Central memory CD8-positive, alpha-beta T cell (primary cell): ENCODE measurements around the gene TRIM33.
A peak's percentile ranks its signal among the peaks of the same experiment; 100 is the strongest.

Source experiments
- ATAC-seq: fragments of 150-1000 bp; cut with Tn5 transposase; replicated peaks from 2 replicates; pipeline ENCODE4 v1.10.0; 2022; ENCODE audit warnings: mild to moderate bottlenecking, moderate FRiP score, moderate number of reproducible peaks; ENCODE audit not compliant: poor library complexity, severe bottlenecking; ENCODE audit errors: extremely low read depth
- DNase-seq, 2 donors: peaks; one replicate each; pipeline ENCODE4 v3.0.0; 2021; ENCODE audit warnings: low spot score in 2 of 2
- H3K27ac Mint-ChIP-seq: one replicate; pipeline ENCODE4 v1.8.0; 2022; ENCODE audit warnings: low read depth, mild to moderate bottlenecking, moderate library complexity, mixed read lengths
- H3K27me3 Mint-ChIP-seq: one replicate; pipeline ENCODE4 v1.8.0; 2022; ENCODE audit warnings: mixed read lengths
- H3K36me3 Mint-ChIP-seq: one replicate; pipeline ENCODE4 v1.8.0; 2022; ENCODE audit warnings: mild to moderate bottlenecking, moderate library complexity, mixed read lengths; ENCODE audit not compliant: insufficient read depth
- H3K4me1 Mint-ChIP-seq: one replicate; pipeline ENCODE4 v1.8.0; 2022; ENCODE audit warnings: mixed read lengths
- H3K4me3 Mint-ChIP-seq: one replicate; pipeline ENCODE4 v1.8.0; 2022; ENCODE audit warnings: mild to moderate bottlenecking, moderate library complexity, mixed read lengths
- H3K9me3 Mint-ChIP-seq: one replicate; pipeline ENCODE4 v1.8.0; 2022; ENCODE audit warnings: mixed read lengths

TRIM33 gene

GRCh38 chr1:114536043-114536442 is 25.0 kb upstream of the TRIM33 start:
- Mint-ChIP-seq H3K4me3 (no peak overlapping the region), H3K27ac (no peak overlapping the region), H3K4me1 (no peaks in the 10 kb centered on the region), H3K36me3 (peaks cover 2% of the 10 kb centered on the region), H3K9me3 (no peaks in the 10 kb centered on the region), H3K27me3 (no peaks in the 10 kb centered on the region)
- no peak for ATAC-seq
- DNase-seq: no peak

- Mint-ChIP-seq H3K27me3 (no peaks in the 10 kb centered on the region), H3K36me3 (peaks cover 2% of the 10 kb centered on the region), H3K9me3 (no peaks in the 10 kb centered on the region), H3K4me1 (no peaks in the 10 kb centered on the region), H3K4me3 (no peak overlapping the region), H3K27ac (no peak overlapping the region)
- ATAC-seq (no peak), DNase-seq (no peak)
Observed at GRCh38 chr1:114535401-114535800, 24.4 kb upstream of the TRIM33 start.

- Mint-ChIP-seq H3K27me3 (no peaks in the 10 kb centered on the region), H3K4me3 (no peak overlapping the region), H3K9me3 (no peaks in the 10 kb centered on the region), H3K36me3 (peaks cover 2% of the 10 kb centered on the region), H3K4me1 (no peaks in the 10 kb centered on the region), H3K27ac (no peak overlapping the region)
- DNase-seq: no peak
- no peak for ATAC-seq
Observed at GRCh38 chr1:114531094-114531493, 20.1 kb upstream of the TRIM33 start.

GRCh38 chr1:114530224-114530623 is 19.2 kb upstream of the TRIM33 start:
- H3K36me3 Mint-ChIP-seq: peaks cover 2% of the 10 kb centered on the region
- H3K9me3 Mint-ChIP-seq: no peaks in the 10 kb centered on the region
- H3K4me3 Mint-ChIP-seq: no peak overlapping the region
- no peaks in the 10 kb centered on the region for H3K27me3 Mint-ChIP-seq
- H3K27ac Mint-ChIP-seq: no peak overlapping the region
- no peak for ATAC-seq
- no peak for DNase-seq
- H3K4me1 Mint-ChIP-seq: no peaks in the 10 kb centered on the region

GRCh38 chr1:114524944-114525343 is 13.9 kb upstream of the TRIM33 start:
- Mint-ChIP-seq H3K4me1 (no peaks in the 10 kb centered on the region), H3K27me3 (peaks cover 4% of the 10 kb centered on the region), H3K27ac (no peak overlapping the region), H3K36me3 (no peaks in the 10 kb centered on the region), H3K9me3 (no peaks in the 10 kb centered on the region), H3K4me3 (no peak overlapping the region)
- DNase-seq (no peak), ATAC-seq (no peak)

GRCh38 chr1:114522264-114522575 is 11.2 kb upstream of the TRIM33 start:
- Mint-ChIP-seq H3K4me1 (no peaks in the 10 kb centered on the region), H3K4me3 (no peak overlapping the region), H3K27me3 (peaks cover 10% of the 10 kb centered on the region), H3K36me3 (no peaks in the 10 kb centered on the region), H3K9me3 (no peaks in the 10 kb centered on the region), H3K27ac (no peak overlapping the region)
- no peak for DNase-seq
- ATAC-seq: no peak

GRCh38 chr1:114521396-114522263 is 10.6 kb upstream of the TRIM33 start:
- Mint-ChIP-seq H3K36me3 (no peaks in the 10 kb centered on the region), H3K9me3 (no peaks in the 10 kb centered on the region), H3K27me3 (peaks cover 10% of the 10 kb centered on the region), H3K4me1 (no peaks in the 10 kb centered on the region), H3K27ac (no peak overlapping the region), H3K4me3 (no peak overlapping the region)
- DNase-seq (no peak), ATAC-seq (no peak)

- ATAC-seq (no peak), DNase-seq (no peak)
- H3K27me3 Mint-ChIP-seq: peaks cover 10% of the 10 kb centered on the region
- H3K27ac Mint-ChIP-seq: no peak overlapping the region
- H3K4me1 Mint-ChIP-seq: peaks cover 7% of the 10 kb centered on the region
- no peak overlapping the region for H3K4me3 Mint-ChIP-seq
- no peaks in the 10 kb centered on the region for H3K9me3 Mint-ChIP-seq
- peaks cover 4% of the 10 kb centered on the region for H3K36me3 Mint-ChIP-seq
Observed at GRCh38 chr1:114517348-114517747, 6.3 kb upstream of the TRIM33 start.

- DNase-seq (no peak), ATAC-seq (no peak)
- peaks cover 33% of the 10 kb centered on the region for H3K4me1 Mint-ChIP-seq
- H3K36me3 Mint-ChIP-seq: peaks cover 20% of the 10 kb centered on the region
- no peaks in the 10 kb centered on the region for H3K9me3 Mint-ChIP-seq
- peak overlapping the region; percentile 20 for H3K27ac Mint-ChIP-seq
- peak overlapping the region; percentile 83 for H3K4me3 Mint-ChIP-seq
- no peaks in the 10 kb centered on the region for H3K27me3 Mint-ChIP-seq
Observed at GRCh38 chr1:114512595-114513280, 1.7 kb upstream of the TRIM33 start.

- Mint-ChIP-seq H3K36me3 (peaks cover 26% of the 10 kb centered on the region), H3K4me3 (peak overlapping the region; percentile 83), H3K9me3 (no peaks in the 10 kb centered on the region), H3K27ac (peak overlapping the region; percentile 99), H3K4me1 (peaks cover 51% of the 10 kb centered on the region), H3K27me3 (no peaks in the 10 kb centered on the region)
- ATAC-seq: peak; percentile 48
- peak; percentile 17 to 25 for DNase-seq
Observed at GRCh38 chr1:114510274-114511031, 550 bp downstream of the TRIM33 start.

GRCh38 chr1:114509596-114510273 is 1.3 kb downstream of the TRIM33 start:
- H3K27me3 Mint-ChIP-seq: no peaks in the 10 kb centered on the region
- ATAC-seq: no peak
- peak overlapping the region; percentile 83 for H3K4me3 Mint-ChIP-seq
- H3K4me1 Mint-ChIP-seq: peaks cover 58% of the 10 kb centered on the region
- no peaks in the 10 kb centered on the region for H3K9me3 Mint-ChIP-seq
- H3K36me3 Mint-ChIP-seq: peaks cover 28% of the 10 kb centered on the region
- DNase-seq: no peak
- H3K27ac Mint-ChIP-seq: peak overlapping the region; percentile 54

GRCh38 chr1:114508386-114508898 is 2.6 kb downstream of the TRIM33 start:
- Mint-ChIP-seq H3K4me3 (peak overlapping the region; percentile 83), H3K4me1 (peaks cover 58% of the 10 kb centered on the region), H3K9me3 (no peaks in the 10 kb centered on the region), H3K27me3 (no peaks in the 10 kb centered on the region), H3K36me3 (peaks cover 31% of the 10 kb centered on the region), H3K27ac (peak overlapping the region; percentile 54)
- DNase-seq (no peak), ATAC-seq (no peak)
